Transverse colon (tissue), 4 donors: ENCODE results near the gene FAM180A.

Experiments
- EP300 ChIP-seq: sonication (generic); formaldehyde crosslinking; IDR thresholded peaks from one replicate; pipeline ENCODE4 v1.6.1; 2017; ENCODE audit warnings: antibody characterized with exemption, low read depth
- POLR2A ChIP-seq: fragments of 450-650 bp; IDR thresholded peaks from one replicate; pipeline ENCODE4 v1.6.1; 2016; ENCODE audit warnings: antibody characterized with exemption, mild to moderate bottlenecking, moderate library complexity
- POLR2AphosphoS5 ChIP-seq, 3 donors: sonication (generic); formaldehyde crosslinking; IDR thresholded peaks; one replicate each; pipeline ENCODE4 v1.6.1; 2016; ENCODE audit warnings: antibody characterized with exemption in 3 of 3
- TF ChIP-seq, protein P1 (sequence below), 5 experiments: fragments of 200-600 bp in 3 of 5; fragments of 450-650 bp in 2 of 5; sonication (generic) in 3 of 5; IDR thresholded peaks; 1 replicate in 2 of 5; 2 replicates in 3 of 5; pipeline ENCODE4 v1.5.1; 2016 to 2017; ENCODE audit warnings: antibody characterized with exemption in 5 of 5, inconsistent platforms in 3 of 5, mild to moderate bottlenecking in 2 of 5, moderate library complexity in 1 of 5

DNA sequence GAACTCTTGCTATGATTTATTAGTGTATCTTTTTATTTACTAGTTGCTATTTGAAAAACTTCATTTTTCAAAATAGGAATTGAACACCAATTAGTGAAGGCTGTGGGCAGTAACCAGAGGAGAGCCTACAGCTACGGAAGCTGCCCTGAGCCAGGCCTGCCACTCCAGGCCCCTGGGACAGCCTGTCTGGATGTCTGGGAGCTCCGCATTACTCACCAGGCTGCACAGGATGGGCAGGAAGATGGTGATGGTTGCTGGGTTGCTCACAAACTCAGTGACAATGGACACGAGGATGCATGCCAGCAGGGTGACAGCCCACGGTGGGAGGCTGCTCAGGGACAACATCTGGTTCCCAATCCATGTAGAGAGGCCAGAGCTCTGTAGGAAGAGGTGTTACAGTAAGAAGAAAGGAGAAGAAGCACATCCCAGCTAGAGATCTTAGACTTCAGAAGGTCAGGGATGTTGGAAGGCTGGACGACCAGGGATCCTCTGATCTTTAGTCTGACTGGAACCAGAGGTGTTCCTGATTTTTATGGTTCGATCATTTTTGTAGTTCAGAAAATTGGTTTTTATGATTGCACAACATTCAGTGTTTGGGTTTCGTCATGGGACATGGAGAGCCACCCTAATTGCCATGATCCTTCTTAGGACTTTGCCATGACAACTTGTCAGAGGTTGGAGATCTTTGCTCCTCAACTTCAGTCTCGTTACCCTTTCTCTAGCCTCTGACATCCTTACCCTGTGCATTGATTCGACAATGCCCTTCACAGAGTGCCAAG, 63.1 kb downstream of the FAM180A start:
- TF ChIP-seq, protein P1, sequence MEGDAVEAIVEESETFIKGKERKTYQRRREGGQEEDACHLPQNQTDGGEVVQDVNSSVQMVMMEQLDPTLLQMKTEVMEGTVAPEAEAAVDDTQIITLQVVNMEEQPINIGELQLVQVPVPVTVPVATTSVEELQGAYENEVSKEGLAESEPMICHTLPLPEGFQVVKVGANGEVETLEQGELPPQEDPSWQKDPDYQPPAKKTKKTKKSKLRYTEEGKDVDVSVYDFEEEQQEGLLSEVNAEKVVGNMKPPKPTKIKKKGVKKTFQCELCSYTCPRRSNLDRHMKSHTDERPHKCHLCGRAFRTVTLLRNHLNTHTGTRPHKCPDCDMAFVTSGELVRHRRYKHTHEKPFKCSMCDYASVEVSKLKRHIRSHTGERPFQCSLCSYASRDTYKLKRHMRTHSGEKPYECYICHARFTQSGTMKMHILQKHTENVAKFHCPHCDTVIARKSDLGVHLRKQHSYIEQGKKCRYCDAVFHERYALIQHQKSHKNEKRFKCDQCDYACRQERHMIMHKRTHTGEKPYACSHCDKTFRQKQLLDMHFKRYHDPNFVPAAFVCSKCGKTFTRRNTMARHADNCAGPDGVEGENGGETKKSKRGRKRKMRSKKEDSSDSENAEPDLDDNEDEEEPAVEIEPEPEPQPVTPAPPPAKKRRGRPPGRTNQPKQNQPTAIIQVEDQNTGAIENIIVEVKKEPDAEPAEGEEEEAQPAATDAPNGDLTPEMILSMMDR (IDR thresholded peaks at IDR 0.05) = no peak
- TF ChIP-seq POLR2AphosphoS5 (IDR thresholded peaks at IDR 0.05) (no peak), POLR2A (no peak), EP300 (no peak)
